Measurements from ENCODE around the gene BOD1L1.

BOD1L1 gene

GRCh38 chr4:13558881-13559280, 68.6 kb downstream of the BOD1L1 start:
- DNase-seq (ENCODE audit: low read depth), result no peak

GRCh38 chr4:13555325-13555724, 72.2 kb downstream of the BOD1L1 start:
- no peak for DNase-seq (ENCODE audit: low read depth)

- no peak for DNase-seq (ENCODE audit: low read depth)
Measured at GRCh38 chr4:13553081-13553480, 74.4 kb downstream of the BOD1L1 start.

GRCh38 chr4:13548984-13549546, 78.5 kb downstream of the BOD1L1 start:
- DNase-seq (ENCODE audit: low read depth), result peak; percentile 66

GRCh38 chr4:13548059-13548983, 79.2 kb downstream of the BOD1L1 start:
- DNase-seq (ENCODE audit: low read depth), result no peak

- no peak for DNase-seq (ENCODE audit: low read depth)
Measured at GRCh38 chr4:13547485-13548041, 80.0 kb downstream of the BOD1L1 start.

GRCh38 chr4:13546941-13547484, 80.5 kb downstream of the BOD1L1 start:
- DNase-seq (ENCODE audit: low read depth), result no peak

GRCh38 chr4:13546142-13546940, 81.2 kb downstream of the BOD1L1 start:
- DNase-seq (ENCODE audit: low read depth), result no peak

GRCh38 chr4:13545394-13545808, 82.1 kb downstream of the BOD1L1 start:
- no peak for DNase-seq (ENCODE audit: low read depth)

- DNase-seq (ENCODE audit: low read depth), result peak; percentile 61
Measured at GRCh38 chr4:13544606-13545393, 82.7 kb downstream of the BOD1L1 start.

GRCh38 chr4:13543839-13544605, 83.5 kb downstream of the BOD1L1 start, which contains the start of gene NKX3-2:
Gene NKX3-2 (minus strand): TSS chr4:13544508. CDS start chr4:13544414, 94 bp downstream.
- no peak for DNase-seq (ENCODE audit: low read depth)

GRCh38 chr4:13543032-13543838, 84.3 kb downstream of the BOD1L1 start:
- DNase-seq (ENCODE audit: low read depth), result no peak

GRCh38 chr4:13542577-13543031, 84.9 kb downstream of the BOD1L1 start:
- DNase-seq (ENCODE audit: low read depth), result no peak

GRCh38 chr4:13541720-13542576, 85.6 kb downstream of the BOD1L1 start:
- DNase-seq (ENCODE audit: low read depth), result no peak

- no peak for DNase-seq (ENCODE audit: low read depth)
Measured at GRCh38 chr4:13541176-13541604, 86.3 kb downstream of the BOD1L1 start.

GRCh38 chr4:13540446-13541175, 86.9 kb downstream of the BOD1L1 start:
- no peak for DNase-seq (ENCODE audit: low read depth)

GRCh38 chr4:13539619-13540445, 87.7 kb downstream of the BOD1L1 start:
- DNase-seq (ENCODE audit: low read depth), result no peak
